Natural killer cell (primary cell): ENCODE measurements around the gene CDKN2AIP. TPM values are rescaled to one million over a fixed set of nuclear protein-coding genes. Genes with fewer than 3 reads are reported as not detected.

Source experiments
- ATAC-seq, 3 donors: fragments of 150-1000 bp in 2 of 3; fragments of 200-7000 bp in 1 of 3; cut with Tn5 transposase; 1 replicate in 1 of 3; 2 replicates in 2 of 3; pipeline ENCODE4 v1.10.0; 2021; ENCODE audit warnings: mild to moderate bottlenecking in 2 of 3, moderate library complexity in 2 of 3
- DNase-seq, 2 donors: peaks; one replicate each; pipeline versions ENCODE4 v3.0.0 to v3.0.0-alpha.2; 2013 to 2021; ENCODE audit warnings: mixed read lengths in 1 of 2
- H3K27ac ChIP-seq: one replicate; pipeline ENCODE4 v1.5.1; 2013; ENCODE audit warnings: mild to moderate bottlenecking, low read length
- H3K27me3 ChIP-seq: one replicate; pipeline ENCODE4 v1.6.1; 2013; ENCODE audit warnings: low read length; ENCODE audit not compliant: control insufficient read depth, insufficient read depth
- H3K36me3 ChIP-seq: one replicate; pipeline ENCODE4 v1.6.1; 2013; ENCODE audit warnings: low read length; ENCODE audit not compliant: control insufficient read depth, insufficient read depth
- H3K4me1 ChIP-seq: one replicate; pipeline ENCODE4 v1.6.1; 2013; ENCODE audit warnings: low read length; ENCODE audit not compliant: control insufficient read depth, insufficient read depth
- H3K4me3 ChIP-seq: one replicate; pipeline ENCODE4 v1.5.1; 2013; ENCODE audit warnings: low read length
- H3K9me3 ChIP-seq: one replicate; pipeline ENCODE4 v1.6.1; 2013; ENCODE audit warnings: low read length; ENCODE audit not compliant: control insufficient read depth, insufficient read depth
- H3K27ac Mint-ChIP-seq, 2 donors: one replicate each; pipeline ENCODE4 v1.8.0; 2022; ENCODE audit warnings: mild to moderate bottlenecking in 2 of 2, mixed read lengths in 2 of 2, moderate library complexity in 1 of 2
- H3K27me3 Mint-ChIP-seq, 2 donors: one replicate each; pipeline ENCODE4 v1.8.0; 2022; ENCODE audit warnings: low read depth in 2 of 2, mixed read lengths in 2 of 2
- H3K36me3 Mint-ChIP-seq: one replicate; pipeline ENCODE4 v1.8.0; 2022; ENCODE audit warnings: mixed read lengths
- H3K4me1 Mint-ChIP-seq, 2 donors: one replicate each; pipeline ENCODE4 v1.8.0; 2022; ENCODE audit warnings: mixed read lengths in 2 of 2
- H3K4me3 Mint-ChIP-seq: one replicate; pipeline ENCODE4 v1.8.0; 2022; ENCODE audit warnings: mild to moderate bottlenecking, moderate library complexity, mixed read lengths
- H3K9me3 Mint-ChIP-seq, 2 donors: one replicate each; pipeline ENCODE4 v1.8.0; 2022; ENCODE audit warnings: mixed read lengths in 2 of 2
- CTCF ChIP-seq: fragments of 200-600 bp; IDR thresholded peaks from one replicate; pipeline ENCODE4 v1.8.0; 2022; ENCODE audit warnings: antibody characterized with exemption
- WGBS: methylation state at CpG from one replicate; pipeline ENCODE4 v1.1.7; 2013; ENCODE audit warnings: missing lambda C conversion rate; ENCODE audit not compliant: insufficient coverage; 5-methylcytosine and 5-hydroxymethylcytosine counted together
- intact Hi-C: fragments of 100-400 bp; cut with micrococcal nuclease; formaldehyde crosslinking; loops from one replicate; pipeline ENCODE4 v1.14.2; 2022
- total RNA-seq, 4 donors: library from RNA; stranded (reverse); fragments of 120-200 nt in 1 of 4; gene quantifications; one replicate each; pipeline versions ENCODE4 v1.2.3 to v1.2.4, GENCODE V29; 2013 to 2022

CDKN2AIP gene
- total RNA-seq, 3 donors from 2014 or later (not counting 1 experiment from before 2014, with no cell fraction given): 24.2 to 27.3 (median 25.7) TPM

- Histone ChIP-seq H3K9me3 (no peaks in the 10 kb centered on the region), H3K4me3 (no peak overlapping the region), H3K4me1 (no peaks in the 10 kb centered on the region), H3K36me3 (no peaks in the 10 kb centered on the region), H3K27me3 (no peaks in the 10 kb centered on the region), H3K27ac (no peak overlapping the region)
- no peak for TF ChIP-seq CTCF
- no peak overlapping the region for H3K4me3 Mint-ChIP-seq
- no peak overlapping the region for H3K27ac Mint-ChIP-seq
- no peaks in the 10 kb centered on the region for H3K4me1 Mint-ChIP-seq
- WGBS: 72% methylated on average over 3 of the region's 5 CpGs
- H3K27me3 Mint-ChIP-seq: peaks cover 0 to 2% of the 10 kb centered on the region in 2 donors
- H3K9me3 Mint-ChIP-seq: no peaks in the 10 kb centered on the region
- ATAC-seq (no peak), DNase-seq (no peak)
- H3K36me3 Mint-ChIP-seq: no peaks in the 10 kb centered on the region
- intact Hi-C loops: no loop called here
These were observed 20.2 kb upstream of the CDKN2AIP start for GRCh38 chr4:183424109-183424744.

- H3K4me1 ChIP-seq: peaks cover 8% of the 10 kb centered on the region
- Mint-ChIP-seq H3K4me3 (no peak overlapping the region), H3K9me3 (no peaks in the 10 kb centered on the region), H3K27me3 (peaks cover 0 to 2% of the 10 kb centered on the region in 2 donors), H3K36me3 (no peaks in the 10 kb centered on the region), H3K27ac (no peak overlapping the region), H3K4me1 (peaks cover 7 to 9% of the 10 kb centered on the region in 2 donors)
- H3K4me3 ChIP-seq: no peak overlapping the region
- H3K36me3 ChIP-seq: no peaks in the 10 kb centered on the region
- intact Hi-C loops: no loop called here
- WGBS: 84% methylated on average over 6 of the region's 6 CpGs
- no peak overlapping the region for H3K27ac ChIP-seq
- no peak for DNase-seq
- ATAC-seq: no peak
- H3K9me3 ChIP-seq: no peaks in the 10 kb centered on the region
- H3K27me3 ChIP-seq: no peaks in the 10 kb centered on the region
- no peak for TF ChIP-seq CTCF
These were observed 17.9 kb upstream of the CDKN2AIP start for GRCh38 chr4:183426507-183426906.

- H3K27me3 ChIP-seq: no peaks in the 10 kb centered on the region
- no peaks in the 10 kb centered on the region for H3K9me3 Mint-ChIP-seq
- intact Hi-C loops: no loop called here
- no peak for TF ChIP-seq CTCF
- H3K4me1 ChIP-seq: peaks cover 11% of the 10 kb centered on the region
- WGBS: 96% methylated on average over 7 of the region's 7 CpGs
- no peak for DNase-seq
- no peak overlapping the region for H3K4me3 ChIP-seq
- H3K4me3 Mint-ChIP-seq: no peak overlapping the region
- ATAC-seq: no peak
- H3K27ac ChIP-seq: no peak overlapping the region
- H3K9me3 ChIP-seq: no peaks in the 10 kb centered on the region
- H3K36me3 Mint-ChIP-seq: no peaks in the 10 kb centered on the region
- peaks cover 7 to 9% of the 10 kb centered on the region in 2 donors for H3K4me1 Mint-ChIP-seq
- no peaks in the 10 kb centered on the region for H3K27me3 Mint-ChIP-seq
- no peak overlapping the region for H3K27ac Mint-ChIP-seq
- no peaks in the 10 kb centered on the region for H3K36me3 ChIP-seq
These were observed 14.9 kb upstream of the CDKN2AIP start for GRCh38 chr4:183429489-183429888.
